LNCaP clone FGC (cell line): ENCODE data around the gene MACROD1.

Source experiments
- DNase-seq: peaks from one replicate; pipeline ENCODE4 v3.0.0-alpha.2; 2011; ENCODE audit warnings: low read depth
- H3K4me3 ChIP-seq: 2 replicates; pipeline ENCODE4 v1.5.1; 2011; ENCODE audit warnings: mild to moderate bottlenecking, low read depth, low read length, control low read depth
- CTCF ChIP-seq: IDR thresholded peaks from 2 replicates; pipeline ENCODE4 v1.5.1; 2012; ENCODE audit warnings: mild to moderate bottlenecking; ENCODE audit not compliant: control insufficient read depth, insufficient read depth; ENCODE audit errors: extremely low read depth

MACROD1 gene

GRCh38 chr11:64039012-64039665 is 126.8 kb downstream of the MACROD1 start:
- TF ChIP-seq CTCF: no peak
- no peak for DNase-seq
- H3K4me3 ChIP-seq: no peak overlapping the region

GRCh38 chr11:64038500-64038899 is 127.4 kb downstream of the MACROD1 start:
- no peak overlapping the region for H3K4me3 ChIP-seq
- no peak for TF ChIP-seq CTCF
- no peak for DNase-seq

GRCh38 chr11:64037027-64037634 is 128.8 kb downstream of the MACROD1 start:
- no peak for DNase-seq
- no peak overlapping the region for H3K4me3 ChIP-seq

GRCh38 chr11:64036087-64037026 is 129.6 kb downstream of the MACROD1 start:
- H3K4me3 ChIP-seq: no peak overlapping the region
- no peak for TF ChIP-seq CTCF
- no peak for DNase-seq

More at GRCh38 chr11:64037027-64037634, 128.8 kb downstream of the MACROD1 start:
- no peak for TF ChIP-seq CTCF

- DNase-seq: no peak
- no peak within 1 kb of the TSS for H3K4me3 ChIP-seq
Measured at GRCh38 chr11:64035576-64035975, 130.3 kb downstream of the MACROD1 start, which contains the start of gene FLRT1. Gene FLRT1, plus strand, starts transcription at chr11:64035931. Its CDS starts 80,337 bp downstream, at chr11:64116268.

More at GRCh38 chr11:64035576-64035975, 130.3 kb downstream of the MACROD1 start, which contains the start of gene FLRT1:
- TF ChIP-seq CTCF: no peak
